HG03108 (cell line): Measurements from ENCODE around the gene DNAH11.
"Not testable (repeated sequence)": the region's sequence is repeated elsewhere in the genome, so short reads cannot be mapped to it uniquely, and the experiment has no call there.

Source experiments
- ATAC-seq: cut with Tn5 transposase; IDR thresholded peaks from one replicate; pipeline ENCODE4 v1.9.1; 2021; ENCODE audit warnings: moderate library complexity; ENCODE audit not compliant: unreplicated experiment

Gene DNAH11

DNA sequence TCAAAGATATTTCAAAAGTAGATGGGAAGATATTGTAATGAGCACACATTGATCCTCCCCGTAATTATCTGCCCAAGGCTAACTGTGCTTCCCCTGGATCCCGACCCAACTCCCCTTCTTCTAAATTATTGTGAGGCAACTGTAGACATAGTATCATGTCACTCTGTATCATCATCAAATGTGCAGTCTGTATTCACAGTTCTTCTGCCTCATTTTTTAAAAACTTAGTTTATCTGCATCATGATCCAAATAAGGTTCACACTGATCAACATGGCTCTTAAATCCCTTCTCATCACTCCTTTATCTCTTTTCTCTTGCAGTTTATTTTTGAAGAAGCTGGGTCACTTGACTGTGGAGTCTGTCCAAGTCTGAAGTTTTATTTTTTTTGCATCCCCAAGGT is 375.4 kb downstream of the DNAH11 start:
- ATAC-seq, result no peak

DNA sequence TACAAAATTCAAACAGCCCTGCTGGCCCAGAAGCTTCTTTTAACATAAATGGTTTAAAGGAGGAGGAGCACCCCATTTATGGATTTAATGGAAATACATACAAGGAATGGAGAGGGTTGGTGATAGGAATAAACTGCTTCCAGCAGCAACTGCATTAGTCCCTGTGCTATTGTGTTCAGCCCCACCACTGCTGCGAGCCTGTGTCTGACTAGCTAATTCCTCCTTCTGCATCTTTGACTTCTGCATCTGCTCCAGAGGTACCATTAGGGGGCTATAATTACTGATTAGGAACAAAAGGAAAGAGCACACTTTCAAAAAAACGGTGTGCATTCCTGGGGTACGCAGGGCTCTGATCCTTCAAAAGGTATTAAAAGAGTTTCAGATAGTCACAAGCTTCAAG is 378.1 kb downstream of the DNAH11 start:
- ATAC-seq, result no peak

DNA sequence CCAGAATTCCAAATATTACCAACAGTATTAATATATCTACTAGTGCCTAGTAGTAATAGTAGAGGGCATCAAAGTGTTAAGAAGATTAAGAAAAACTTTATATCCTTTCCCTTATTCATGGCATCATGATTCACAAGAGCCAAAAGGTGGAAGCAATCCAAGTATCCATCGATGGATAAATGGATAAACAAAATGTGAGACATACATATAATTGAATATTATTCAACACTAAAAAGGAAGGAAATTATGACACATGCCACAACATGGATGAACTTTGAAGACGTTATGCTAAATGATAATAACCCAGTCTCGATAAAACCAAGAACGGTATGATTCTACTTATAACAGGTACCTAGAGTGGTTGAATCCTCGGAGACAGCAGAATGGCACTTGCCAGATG is 379.8 kb downstream of the DNAH11 start:
- ATAC-seq, result no peak

DNA sequence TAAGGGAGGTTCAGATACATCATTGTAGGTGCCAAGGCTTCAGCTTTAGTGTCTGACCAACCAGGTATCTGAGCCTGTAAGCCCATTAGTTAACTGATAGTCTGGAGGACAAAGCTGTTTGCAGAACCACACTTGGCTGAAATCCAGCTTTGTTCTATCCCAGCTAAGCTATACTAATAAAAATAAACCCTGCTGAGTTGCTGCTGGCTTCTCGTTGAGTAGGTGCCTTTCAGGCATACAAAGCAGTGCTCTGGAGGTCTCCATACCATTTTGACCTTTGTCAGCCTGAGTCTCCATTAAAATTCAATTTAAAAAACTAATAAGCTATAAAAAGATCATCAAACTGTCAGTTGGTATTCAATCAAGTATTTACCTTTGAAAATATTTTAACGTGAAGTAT is 380.8 kb downstream of the DNAH11 start:
- no peak for ATAC-seq

DNA sequence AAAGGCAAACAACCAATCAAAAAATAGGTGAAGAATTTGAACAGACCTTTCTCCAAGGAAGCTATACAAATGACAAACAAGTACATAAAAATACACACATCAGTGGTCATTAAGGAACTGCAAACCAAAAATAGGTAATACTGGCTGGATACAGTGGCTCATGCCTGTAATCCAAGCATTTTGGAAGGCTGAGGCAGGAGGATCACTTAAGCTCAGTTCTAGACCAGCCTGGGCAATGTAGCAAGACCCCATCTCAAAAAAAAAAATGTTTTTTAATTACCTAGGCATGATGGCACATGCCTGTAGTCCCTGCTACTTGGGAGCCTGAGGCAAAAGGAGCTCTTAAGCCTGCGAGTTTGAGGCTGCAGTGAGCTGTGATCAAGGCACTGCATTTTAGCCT is 383.6 kb downstream of the DNAH11 start:
- ATAC-seq, result no peak

DNA sequence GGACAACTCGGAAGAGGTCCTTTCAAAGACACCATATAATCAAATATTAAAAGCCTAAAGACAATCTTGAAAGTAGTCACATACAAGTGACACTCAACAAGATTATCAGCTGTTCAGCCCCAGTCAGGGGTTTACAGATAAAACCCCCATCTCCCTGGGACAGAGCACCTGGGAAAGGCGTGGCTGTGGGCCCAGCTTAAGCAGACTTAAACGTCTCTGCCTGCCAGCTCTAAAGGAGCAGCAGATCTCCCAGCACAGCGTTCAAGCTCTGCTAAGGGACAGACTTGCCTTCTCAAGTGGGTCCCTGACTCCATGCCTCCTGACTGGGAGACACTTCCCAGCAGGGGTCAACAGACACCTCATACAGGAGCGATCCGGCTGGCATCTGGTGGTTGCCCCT is 384.9 kb downstream of the DNAH11 start:
- ATAC-seq, result no peak

DNA sequence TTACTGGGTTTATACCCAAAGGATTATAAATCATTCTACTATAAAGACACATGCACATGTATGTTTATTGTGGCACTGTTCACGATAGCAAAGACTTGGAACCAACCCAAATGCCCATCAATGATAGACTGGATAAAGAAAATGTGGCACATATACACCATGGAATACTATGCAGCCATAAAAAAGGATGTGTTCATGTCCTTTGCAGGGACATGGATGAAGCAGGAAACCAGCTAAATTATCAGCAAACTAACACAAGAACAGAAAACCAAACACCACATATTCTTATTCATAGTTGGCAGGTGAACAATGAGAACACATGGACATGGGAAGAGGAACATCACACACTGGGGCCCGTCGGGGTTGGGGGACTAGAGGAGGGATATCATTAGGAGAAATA is 390.5 kb downstream of the DNAH11 start:
- ATAC-seq, result not testable (repeated sequence)

DNA sequence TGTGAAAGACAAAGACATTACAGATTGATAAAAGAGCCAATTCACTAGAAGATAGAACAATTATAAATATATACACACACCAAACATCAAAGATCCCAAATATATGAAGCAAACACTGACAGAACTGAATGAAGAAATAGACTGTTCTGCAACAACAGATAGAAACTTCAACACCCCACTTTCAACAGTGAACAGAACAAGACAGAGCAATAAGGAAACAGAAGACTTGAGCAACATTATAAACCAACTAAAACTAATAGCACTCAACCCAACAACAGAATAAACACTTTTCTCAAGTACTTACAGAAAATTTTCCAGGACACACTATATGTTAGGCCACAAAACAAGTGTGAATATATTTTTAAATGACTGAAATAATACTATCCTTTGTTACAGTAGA is 392.0 kb downstream of the DNAH11 start:
- ATAC-seq, result no peak

DNA sequence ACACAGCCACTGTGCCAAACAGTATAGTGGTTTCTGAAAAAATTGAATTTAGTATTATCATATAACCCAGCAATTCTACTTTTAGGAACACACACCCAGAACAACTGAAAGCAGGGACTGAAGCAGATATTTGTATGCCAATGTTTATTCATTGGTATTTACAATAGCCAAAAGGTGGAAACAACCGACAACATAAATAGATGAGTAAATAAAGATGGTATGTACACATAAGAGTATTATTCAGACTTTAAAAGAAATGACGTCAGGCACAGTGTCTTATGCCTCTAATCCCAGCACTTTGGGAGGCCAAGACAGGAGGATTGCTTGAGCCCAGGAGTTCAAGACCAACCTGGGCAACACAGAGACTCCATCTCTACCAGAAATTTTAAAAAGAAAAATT is 395.6 kb downstream of the DNAH11 start:
- ATAC-seq, result no peak

DNA sequence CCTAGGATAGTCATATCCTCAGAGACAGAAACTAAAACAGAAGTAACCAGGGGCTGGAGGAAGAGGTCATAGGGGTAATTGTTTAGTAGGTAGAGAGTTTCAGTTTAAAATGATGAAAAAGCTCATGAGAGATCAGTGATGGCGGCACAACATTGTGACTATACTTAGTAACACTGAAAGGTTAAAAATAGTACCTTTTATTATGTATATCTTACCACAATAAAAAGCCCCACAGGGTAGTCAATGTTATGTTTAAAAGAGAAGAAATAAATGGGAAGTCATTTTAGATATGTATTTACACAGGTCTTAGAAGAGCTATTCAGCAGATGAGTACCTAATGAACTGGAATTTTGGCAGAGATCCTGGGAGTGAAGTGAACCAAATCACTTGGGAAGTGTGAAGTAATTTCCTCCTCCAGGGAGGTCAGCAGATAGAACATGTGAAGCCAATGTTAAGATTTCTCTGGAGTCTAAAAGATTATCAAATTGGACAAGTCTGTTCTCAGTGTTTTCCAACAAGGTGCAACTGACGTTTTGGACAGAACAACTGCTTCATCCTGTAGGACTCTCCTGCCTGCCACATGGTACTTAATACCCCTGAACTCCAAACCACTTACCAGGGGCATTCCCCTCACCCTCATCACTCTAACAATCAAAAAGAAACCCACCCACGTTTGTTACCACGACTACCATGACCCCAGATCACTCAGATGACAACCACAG is 396.5 kb downstream of the DNAH11 start:
- peak; percentile 54 for ATAC-seq

DNA sequence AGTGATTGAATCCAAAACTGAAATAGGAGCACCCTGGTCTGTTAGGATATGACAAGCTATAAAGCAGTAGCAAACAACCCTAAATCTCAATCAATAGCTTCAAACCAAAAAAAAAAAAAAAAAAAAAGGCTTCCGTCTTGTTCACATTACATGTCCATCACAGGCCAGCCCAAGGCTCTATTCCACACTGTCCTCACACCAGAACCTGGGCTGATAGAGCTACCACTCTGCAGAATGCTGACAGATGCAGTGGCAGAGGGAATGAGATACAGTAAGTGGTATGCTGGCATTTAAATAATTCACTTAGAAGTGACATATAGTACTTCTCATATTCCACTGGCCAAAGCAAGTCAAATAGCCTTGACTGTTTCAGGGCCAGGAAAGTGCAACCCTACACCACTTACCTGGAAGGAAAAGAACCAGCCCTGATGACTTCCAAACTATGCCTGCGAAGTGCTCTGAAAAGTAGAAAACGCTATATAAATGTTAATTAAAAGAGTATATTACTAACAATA is 397.1 kb downstream of the DNAH11 start:
- ATAC-seq, result no peak

DNA sequence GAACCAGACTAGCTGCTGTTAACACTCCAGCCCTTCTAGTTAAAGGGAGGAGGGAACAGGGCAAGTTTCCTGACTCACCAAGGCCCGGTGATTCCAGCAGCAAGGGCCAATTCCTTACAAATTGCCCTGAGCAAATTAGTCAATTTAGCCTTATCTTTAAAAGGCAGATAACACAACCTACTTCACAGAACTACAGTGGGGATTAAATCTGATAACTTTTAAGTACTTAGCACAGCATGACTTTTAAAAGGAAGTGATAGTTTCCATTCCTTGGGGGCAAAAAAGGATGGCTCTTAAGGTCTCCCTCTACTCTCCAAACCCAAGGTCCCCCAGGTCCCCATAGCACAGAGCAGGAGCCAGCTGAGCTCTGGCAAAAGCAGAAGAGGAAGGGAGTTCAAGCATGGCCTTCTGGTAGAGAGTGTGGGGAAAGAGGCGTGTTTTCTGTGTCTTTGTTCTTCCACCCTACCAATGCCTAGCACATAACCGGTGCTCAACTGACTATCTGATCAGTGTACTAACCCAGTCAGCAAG is 398.8 kb downstream of the DNAH11 start:
- ATAC-seq, result peak; percentile 13

DNA sequence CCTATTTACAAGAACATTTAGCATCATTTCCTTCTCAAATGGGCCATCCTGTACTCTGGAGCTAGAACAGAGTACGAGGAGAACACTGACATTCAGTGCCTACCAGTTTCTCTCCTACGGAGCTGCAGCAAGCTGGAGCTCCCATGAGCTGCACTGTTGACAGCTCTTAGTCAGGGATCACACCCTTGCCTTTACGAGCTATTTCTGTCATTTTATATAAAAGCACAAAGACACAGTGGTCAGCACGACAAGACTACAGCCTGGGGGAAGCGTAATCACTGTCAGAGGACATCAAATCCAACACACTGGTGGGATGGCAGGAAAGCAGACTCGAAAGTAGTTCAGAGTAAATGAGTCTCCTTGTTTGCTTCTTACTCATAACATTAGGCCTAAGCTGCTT is 400.1 kb downstream of the DNAH11 start:
- ATAC-seq, result no peak

DNA sequence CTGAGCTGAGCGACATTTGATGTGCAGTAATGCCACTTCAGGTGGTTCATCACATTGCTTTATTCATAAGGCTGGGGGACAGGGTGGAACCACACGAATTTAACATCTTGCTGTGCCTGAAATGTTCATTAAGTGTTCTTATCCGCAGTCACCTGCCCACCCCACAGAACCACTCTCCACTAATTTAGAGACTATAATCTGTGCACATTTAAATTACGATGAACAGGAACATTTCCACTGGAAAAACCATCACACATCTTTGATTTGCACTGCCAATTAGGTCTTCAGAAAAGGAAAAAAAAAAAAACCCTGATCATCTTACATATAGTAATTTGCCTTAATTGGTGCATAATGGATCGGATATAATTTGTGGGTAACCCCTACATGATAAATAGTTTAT is 400.6 kb downstream of the DNAH11 start:
- no peak for ATAC-seq

DNA sequence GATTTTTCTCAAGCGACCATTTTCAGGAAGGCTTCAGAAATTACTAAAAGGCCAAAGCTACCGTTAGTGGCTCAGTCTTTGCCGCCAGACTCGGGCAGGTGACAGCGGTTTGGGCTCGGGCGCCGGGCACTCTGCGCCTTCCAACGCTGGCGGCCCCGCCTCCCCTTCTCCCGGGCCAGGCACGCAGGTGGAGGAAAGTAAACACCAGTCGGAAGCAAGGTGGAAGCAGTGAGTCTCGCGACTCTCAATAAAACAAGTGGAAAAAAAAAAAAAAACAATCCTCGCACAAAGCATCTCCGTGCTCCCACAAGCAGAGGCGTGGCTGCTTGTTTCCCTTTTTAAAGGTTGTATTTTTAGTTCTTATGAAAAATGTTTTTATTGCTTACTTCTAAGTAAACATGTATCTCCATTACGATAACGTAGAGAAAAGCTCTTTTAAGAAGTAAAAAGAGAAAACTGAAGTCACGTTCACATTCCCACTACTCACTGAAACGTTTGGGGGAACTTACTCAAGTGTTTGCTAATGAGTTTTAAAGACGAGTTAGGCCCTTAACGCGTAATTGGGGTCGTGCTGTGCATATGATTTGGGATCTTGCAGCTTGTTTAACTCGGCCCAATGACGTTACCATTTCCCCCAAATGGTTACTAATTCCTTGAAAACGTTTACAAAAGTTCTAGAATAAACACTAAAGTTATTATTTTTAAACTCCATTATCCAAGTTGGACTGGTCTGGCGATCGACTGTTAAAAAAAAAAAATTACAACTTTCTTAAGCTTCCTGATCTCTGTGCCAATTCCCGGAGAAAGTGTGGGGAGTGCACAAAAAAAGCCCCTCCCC is 402.0 kb downstream of the DNAH11 start:
- ATAC-seq, result no peak

DNA sequence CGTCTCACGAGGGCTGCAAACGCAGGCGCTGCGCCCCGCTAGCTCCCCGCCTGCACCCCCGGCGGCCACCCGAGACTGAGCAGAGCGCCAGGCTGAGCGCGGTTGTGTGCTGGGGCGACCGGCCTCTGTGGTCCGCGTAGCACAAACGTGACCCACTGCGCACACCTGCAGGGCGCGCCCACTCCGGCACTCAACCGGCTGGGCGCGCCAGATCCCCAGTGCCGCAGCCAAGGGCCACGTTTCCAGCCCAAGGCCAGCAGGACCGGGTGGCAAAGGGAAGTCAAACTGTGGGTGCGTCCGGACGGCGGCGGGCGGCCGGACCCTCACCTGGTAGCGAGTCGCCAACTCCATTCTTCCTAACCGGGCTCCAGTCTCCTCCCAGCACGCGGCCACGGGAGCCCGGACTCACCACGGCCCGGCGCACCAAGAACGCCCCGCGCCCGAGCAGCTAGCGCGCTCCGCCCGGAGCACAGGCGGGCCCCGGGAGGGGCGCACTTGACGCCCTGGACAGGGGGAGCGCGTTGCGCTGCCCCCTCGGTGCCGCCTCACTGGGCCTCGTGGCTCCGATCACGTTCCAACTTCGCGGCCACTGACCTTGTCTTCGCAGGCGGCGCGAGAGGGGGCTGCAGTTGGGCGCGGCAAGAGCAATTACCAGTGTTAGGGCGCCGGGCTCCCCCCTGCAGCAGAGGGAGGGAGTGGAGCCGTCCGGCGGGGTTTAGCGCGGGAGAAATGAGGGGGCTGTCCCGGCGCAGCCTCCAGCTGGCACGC is 402.8 kb downstream of the DNAH11 start, which contains the start of gene CDCA7L:
TSS of gene CDCA7L (minus strand) at position 446 of the 768 bp plus-strand sequence. CDS start at position 351, 95 bp downstream.
- ATAC-seq, result peak; percentile 80

DNA sequence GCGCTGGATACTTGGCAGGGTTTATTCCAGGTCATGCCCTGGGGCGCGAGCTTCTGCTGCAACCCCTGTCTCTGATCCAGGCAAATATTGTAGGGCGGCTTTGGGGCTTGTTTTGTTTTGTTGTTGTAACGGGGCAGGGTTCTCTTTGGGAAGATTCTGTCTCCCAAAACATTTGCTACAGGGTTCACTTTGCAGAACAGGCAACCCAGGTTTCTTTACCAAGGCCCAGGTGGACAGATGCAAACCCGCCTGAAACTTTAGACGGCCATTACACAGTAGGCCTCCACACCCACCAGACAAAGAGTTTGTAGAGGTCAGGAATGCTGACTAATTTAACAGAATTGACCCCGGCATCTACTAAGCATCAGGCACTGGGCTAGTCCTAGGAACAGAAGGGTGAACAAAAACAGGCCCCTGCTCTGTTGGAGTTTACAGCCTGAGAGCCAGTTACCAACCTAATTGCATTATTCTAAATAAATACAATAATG is 403.4 kb downstream of the DNAH11 start:
- ATAC-seq, result no peak

DNA sequence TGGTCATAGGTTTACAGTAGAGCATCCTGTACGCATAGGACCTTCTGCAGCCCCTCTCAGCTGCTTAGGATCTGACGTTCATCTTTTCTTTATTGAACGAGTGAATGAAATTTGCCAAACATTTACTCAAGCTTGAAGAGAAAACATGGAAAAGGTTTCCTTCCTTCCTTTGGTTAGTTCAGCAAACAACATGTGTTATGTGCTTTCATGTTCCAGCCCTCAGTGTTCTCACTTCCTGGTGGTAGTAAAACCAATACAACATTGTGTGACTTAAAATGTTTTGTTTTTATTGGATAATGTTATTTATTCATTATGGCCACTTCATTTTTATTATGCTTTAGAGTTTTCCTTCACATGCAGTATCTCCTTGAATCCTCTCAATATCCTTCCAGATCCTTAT is 404.2 kb downstream of the DNAH11 start:
- no peak for ATAC-seq

DNA sequence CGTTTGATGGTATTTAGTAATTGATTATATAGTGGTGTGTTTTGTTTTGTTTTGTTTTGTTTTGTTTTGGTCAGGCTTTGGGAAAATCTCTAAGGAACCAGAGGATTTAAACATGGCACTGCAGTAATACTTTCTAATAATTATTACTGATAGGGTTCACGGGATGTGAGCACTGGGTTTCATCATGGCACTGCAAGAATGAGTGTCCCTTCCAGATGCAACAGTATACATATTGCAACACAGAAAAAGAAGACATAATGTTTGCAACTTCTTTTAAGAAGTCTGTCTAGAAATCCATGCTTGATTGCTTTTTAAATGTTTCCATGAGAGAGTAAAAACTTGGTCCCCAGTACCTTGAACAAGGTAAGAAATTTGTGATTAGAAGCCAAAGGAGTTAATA is 405.1 kb downstream of the DNAH11 start:
- ATAC-seq, result no peak

DNA sequence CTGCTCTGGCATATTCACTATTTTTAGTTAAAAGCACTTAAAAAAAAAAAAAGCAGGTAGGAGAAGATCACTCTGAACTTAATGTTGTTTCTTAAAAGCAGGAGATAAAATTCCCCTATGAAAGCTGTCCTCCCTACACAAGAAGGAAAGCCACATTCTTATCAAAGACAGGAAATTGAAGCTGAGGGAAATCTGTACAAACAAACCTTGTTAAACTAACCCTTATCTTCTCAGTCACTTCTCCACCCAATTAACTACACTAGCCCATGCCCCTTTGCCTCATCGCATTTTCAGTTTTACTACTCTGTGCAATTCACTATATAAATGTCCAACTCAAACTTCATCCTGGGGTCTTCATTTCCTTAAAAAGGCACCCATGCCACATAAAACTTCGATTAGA is 405.5 kb downstream of the DNAH11 start:
- ATAC-seq, result no peak
